Tibial nerve (tissue), 4 donors: ENCODE data around the gene CRYAB.

Experiments
- EP300 ChIP-seq, 2 donors: sonication (generic); formaldehyde crosslinking; IDR thresholded peaks; one replicate each; pipeline ENCODE4 v1.6.1; 2017; ENCODE audit warnings: antibody characterized with exemption in 2 of 2, mild to moderate bottlenecking in 1 of 2
- POLR2A ChIP-seq, 2 donors: fragments of 450-650 bp; IDR thresholded peaks; one replicate each; pipeline ENCODE4 v1.6.1; 2017; ENCODE audit warnings: antibody characterized with exemption in 2 of 2, mild to moderate bottlenecking in 2 of 2, moderate library complexity in 2 of 2
- TF ChIP-seq, protein P1 (sequence below), 5 experiments: fragments of 200-600 bp in 3 of 5; fragments of 450-650 bp in 2 of 5; sonication (generic) in 3 of 5; IDR thresholded peaks; one replicate each; pipeline ENCODE4 v1.5.1; 2016 to 2019; ENCODE audit warnings: antibody characterized with exemption in 5 of 5, mild to moderate bottlenecking in 3 of 5, moderate library complexity in 2 of 5

- TF ChIP-seq, protein P1, sequence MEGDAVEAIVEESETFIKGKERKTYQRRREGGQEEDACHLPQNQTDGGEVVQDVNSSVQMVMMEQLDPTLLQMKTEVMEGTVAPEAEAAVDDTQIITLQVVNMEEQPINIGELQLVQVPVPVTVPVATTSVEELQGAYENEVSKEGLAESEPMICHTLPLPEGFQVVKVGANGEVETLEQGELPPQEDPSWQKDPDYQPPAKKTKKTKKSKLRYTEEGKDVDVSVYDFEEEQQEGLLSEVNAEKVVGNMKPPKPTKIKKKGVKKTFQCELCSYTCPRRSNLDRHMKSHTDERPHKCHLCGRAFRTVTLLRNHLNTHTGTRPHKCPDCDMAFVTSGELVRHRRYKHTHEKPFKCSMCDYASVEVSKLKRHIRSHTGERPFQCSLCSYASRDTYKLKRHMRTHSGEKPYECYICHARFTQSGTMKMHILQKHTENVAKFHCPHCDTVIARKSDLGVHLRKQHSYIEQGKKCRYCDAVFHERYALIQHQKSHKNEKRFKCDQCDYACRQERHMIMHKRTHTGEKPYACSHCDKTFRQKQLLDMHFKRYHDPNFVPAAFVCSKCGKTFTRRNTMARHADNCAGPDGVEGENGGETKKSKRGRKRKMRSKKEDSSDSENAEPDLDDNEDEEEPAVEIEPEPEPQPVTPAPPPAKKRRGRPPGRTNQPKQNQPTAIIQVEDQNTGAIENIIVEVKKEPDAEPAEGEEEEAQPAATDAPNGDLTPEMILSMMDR (IDR thresholded peaks at IDR 0.05), result no peak
- TF ChIP-seq POLR2A (IDR thresholded peaks at IDR 0.05) (no peak), EP300 (IDR thresholded peaks at IDR 0.05) (no peak)
Measured at GRCh38 chr11:111934306-111934705, 22.7 kb upstream of the CRYAB start.
